SK-N-SH (cell line): ENCODE results near the gene KIF16B. TPM values are rescaled to one million over a fixed set of nuclear protein-coding genes. Genes with fewer than 3 reads are reported as not detected.

ENCODE experiments used
- CTCF ChIA-PET: fragments of 300-600, 350-600 bp; formaldehyde crosslinking; extraction: SDS; loops from one replicate; lab custom pipeline; 2021; lab: Yijun Ruan, JAX
- POLR2A ChIA-PET: fragments of 350-600 bp; sonication (Branson Sonifier 250); formaldehyde crosslinking; extraction: SDS; loops from one replicate; lab custom pipeline; 2020; ENCODE audit warnings: antibody characterized with exemption, inconsistent platforms; lab: Yijun Ruan, JAX
- DNase-seq: peaks from one replicate; pipeline ENCODE4 v3.0.0; 2012
- H2AFZ ChIP-seq: fragments of 200-600 bp; sonication (generic); 2 replicates; pipeline ENCODE4 v1.8.1; 2016; ENCODE audit warnings: antibody characterized with exemption, mild to moderate bottlenecking, low read depth
- H3F3A ChIP-seq: fragments of 200-600 bp; sonication (generic); replicated peaks from 2 replicates; pipeline ENCODE3; 2016; ENCODE audit warnings: antibody characterized with exemption, mild to moderate bottlenecking; ENCODE audit not compliant: insufficient read depth
- H3K27ac ChIP-seq, 2 experiments: fragments of 200-500 bp in 1 of 2; fragments of 200-600 bp in 1 of 2; sonication (Bioruptor generic) in 1 of 2; sonication (generic), shearing (Covaris generic) in 1 of 2; 2 replicates each; pipeline versions ENCODE4 v1.5.1 to v1.6.1; 2014 to 2016; ENCODE audit warnings: low read depth in 2 of 2, inconsistent platforms in 1 of 2, low read length in 1 of 2, mild to moderate bottlenecking in 1 of 2, mixed read lengths in 1 of 2
- H3K27me3 ChIP-seq: fragments of 200-600 bp; sonication (generic), shearing (Covaris generic); 2 replicates; pipeline ENCODE4 v1.6.1; 2016; ENCODE audit warnings: mixed run types; ENCODE audit not compliant: insufficient read depth
- H3K36me3 ChIP-seq, 2 experiments: fragments of 200-500 bp in 1 of 2; fragments of 200-600 bp in 1 of 2; sonication (Bioruptor generic) in 1 of 2; sonication (generic) in 1 of 2; replicated peaks in 1 of 2; 2 replicates each; pipeline versions ENCODE3 to v1.5.1; 2014 to 2016; ENCODE audit warnings: low read length in 1 of 2, mild to moderate bottlenecking in 1 of 2; ENCODE audit not compliant: insufficient read depth in 2 of 2, control insufficient read depth in 1 of 2
- H3K4me1 ChIP-seq, 2 experiments: fragments of 200-500 bp in 1 of 2; fragments of 200-600 bp in 1 of 2; sonication (Bioruptor generic) in 1 of 2; sonication (generic), shearing (Covaris generic) in 1 of 2; 2 replicates each; pipeline versions ENCODE4 v1.5.1 to v1.6.1; 2014 to 2016; ENCODE audit warnings: low read depth in 1 of 2, low read length in 1 of 2, mixed run types in 1 of 2; ENCODE audit not compliant: insufficient read depth in 2 of 2, control insufficient read depth in 1 of 2
- H3K4me2 ChIP-seq: fragments of 200-600 bp; sonication (generic), shearing (Covaris generic); 2 replicates; pipeline ENCODE4 v1.6.1; 2017; ENCODE audit warnings: mixed run types
- H3K4me3 ChIP-seq, 2 experiments: fragments of 200-500 bp in 1 of 2; fragments of 200-600 bp in 1 of 2; sonication (Bioruptor generic) in 1 of 2; sonication (generic), shearing (Covaris generic) in 1 of 2; 2 replicates each; pipeline versions ENCODE4 v1.5.1 to v1.8.1; 2014 to 2016; ENCODE audit warnings: low read depth in 2 of 2, inconsistent platforms in 1 of 2, low read length in 1 of 2, mild to moderate bottlenecking in 1 of 2, mixed read lengths in 1 of 2, moderate library complexity in 1 of 2
- H3K79me2 ChIP-seq: fragments of 200-600 bp; sonication (generic); 2 replicates; pipeline ENCODE4 v1.8.1; 2017; ENCODE audit warnings: mild to moderate bottlenecking; ENCODE audit not compliant: insufficient read depth
- H3K9ac ChIP-seq: fragments of 200-600 bp; sonication (generic); 2 replicates; pipeline ENCODE4 v1.6.1; 2017; ENCODE audit warnings: mixed run types
- H3K9me2 ChIP-seq: fragments of 200-600 bp; sonication (generic); 2 replicates; pipeline ENCODE4 v1.6.1; 2017; ENCODE audit warnings: mixed run types
- H3K9me3 ChIP-seq: fragments of 200-600 bp; sonication (generic); 2 replicates; pipeline ENCODE4 v1.6.1; 2017; ENCODE audit warnings: mixed run types, mild to moderate bottlenecking, moderate library complexity
- H4K20me1 ChIP-seq: fragments of 200-600 bp; sonication (generic); 2 replicates; pipeline ENCODE4 v1.6.1; 2017; ENCODE audit warnings: mild to moderate bottlenecking, mixed run types; ENCODE audit not compliant: insufficient read depth
- CHD2 ChIP-seq: fragments of 150-350 bp; IDR thresholded peaks from 2 replicates; pipeline ENCODE4 v1.6.1; 2018; ENCODE audit warnings: low read length; ENCODE audit not compliant: partially characterized antibody
- EP300 ChIP-seq, 2 experiments: IDR thresholded peaks; 2 replicates each; pipeline versions ENCODE4 v1.4.0 to v1.6.1; 2012; ENCODE audit warnings: borderline replicate concordance in 1 of 2, low read depth in 1 of 2, low read length in 1 of 2
- FOSL2 ChIP-seq: IDR thresholded peaks from 2 replicates; pipeline ENCODE4 v1.4.0; 2012; ENCODE audit warnings: low read depth, mild to moderate bottlenecking, moderate library complexity, borderline replicate concordance
- FOXJ3 ChIP-seq: sonication (generic); formaldehyde crosslinking; IDR thresholded peaks from 2 replicates; pipeline ENCODE4 v1.5.1; 2020; ENCODE audit warnings: mild to moderate bottlenecking, missing genetic modification reagents
- FOXM1 ChIP-seq: IDR thresholded peaks from 2 replicates; pipeline ENCODE4 v1.4.0; 2012; ENCODE audit warnings: low read depth, mild to moderate bottlenecking
- GABPA ChIP-seq: IDR thresholded peaks from 2 replicates; pipeline ENCODE4 v1.4.0; 2012; ENCODE audit warnings: low read depth, mild to moderate bottlenecking
- GATA2 ChIP-seq: sonication (generic); formaldehyde crosslinking; IDR thresholded peaks from 2 replicates; pipeline ENCODE4 v1.5.0; 2020; ENCODE audit warnings: mild to moderate bottlenecking, missing genetic modification reagents
- JUND ChIP-seq: IDR thresholded peaks from 2 replicates; pipeline ENCODE4 v1.4.0; 2012
- MAX ChIP-seq: IDR thresholded peaks from 2 replicates; pipeline ENCODE4 v1.4.0; 2012; ENCODE audit warnings: low read depth
- MEF2A ChIP-seq: IDR thresholded peaks from 2 replicates; pipeline ENCODE4 v1.4.0; 2012; ENCODE audit warnings: low read depth, borderline replicate concordance
- MXI1 ChIP-seq: IDR thresholded peaks from 2 replicates; pipeline ENCODE4 v1.6.1; 2012; ENCODE audit warnings: mild to moderate bottlenecking, low read depth, low read length, improper control_type of control experiment
- NFIC ChIP-seq: IDR thresholded peaks from 2 replicates; pipeline ENCODE4 v1.4.0; 2012; ENCODE audit warnings: borderline replicate concordance
- NRF1 ChIP-seq: IDR thresholded peaks from 2 replicates; pipeline ENCODE4 v1.6.1; 2012; ENCODE audit warnings: low read depth, mild to moderate bottlenecking, low read length
- PBX3 ChIP-seq: IDR thresholded peaks from 2 replicates; pipeline ENCODE4; 2012
- RCOR1 ChIP-seq: fragments of 150-350 bp; IDR thresholded peaks from 2 replicates; pipeline ENCODE4 v1.6.1; 2017; ENCODE audit warnings: antibody characterized with exemption, low read length
- RFX5 ChIP-seq: IDR thresholded peaks from 2 replicates; pipeline ENCODE4 v1.6.1; 2012; ENCODE audit warnings: mild to moderate bottlenecking, improper control_type of control experiment, low read length
- SIN3A ChIP-seq: IDR thresholded peaks from 2 replicates; pipeline ENCODE4 v1.6.1; 2012; ENCODE audit warnings: low read depth, mild to moderate bottlenecking, low read length, moderate library complexity, borderline replicate concordance
- TAF1 ChIP-seq: IDR thresholded peaks from 2 replicates; pipeline ENCODE4 v1.6.1; 2012; ENCODE audit warnings: low read depth, mild to moderate bottlenecking, low read length, moderate library complexity, borderline replicate concordance
- USF1 ChIP-seq: IDR thresholded peaks from 2 replicates; pipeline ENCODE4 v1.4.0; 2012; ENCODE audit warnings: low read depth, borderline replicate concordance
- USF2 ChIP-seq: fragments of 150-350 bp; IDR thresholded peaks from 2 replicates; pipeline ENCODE4 v1.6.1; 2017; ENCODE audit warnings: antibody characterized with exemption, low read length, low read depth, borderline replicate concordance
- WGBS: methylation state at CpG from one replicate; pipeline ENCODE4 v1.1.6; 2017; ENCODE audit warnings: low lambda C conversion rate; 5-methylcytosine and 5-hydroxymethylcytosine counted together
- polyA plus RNA-seq, 3 experiments: library from polyadenylated mRNA; depleted of rRNA; stranded (reverse); fragments of >200 nt; gene quantifications; 2 replicates each; pipeline ENCODE4 v1.2.3, GENCODE V29; 2012

KIF16B gene
- polyA plus RNA-seq, 1 of the 3 experiments (the other 2 are of a cell fraction) = 3.3 TPM

GRCh38 chr20:16287776-16288175 is 285.5 kb downstream of the KIF16B start (continued):
- TF ChIP-seq USF2 = no peak
- no peak for TF ChIP-seq NFIC
- no peak for TF ChIP-seq RCOR1

- 58% methylated on average over 4 of the region's 4 CpGs for WGBS
- CTCF ChIA-PET = interaction anchor here (1.2 kb wide), 1 partner anchor 10 kb away, joined by 3 read pairs; no protein-coding TSS in a partner anchor
Observed at GRCh38 chr20:16286601-16287000, 286.6 kb downstream of the KIF16B start.

GRCh38 chr20:16284385-16285100 is 288.7 kb downstream of the KIF16B start:
- no peak overlapping the region for H2AFZ ChIP-seq
- no peaks in the 10 kb centered on the region for H3K9me3 ChIP-seq
- no peak overlapping the region for H3K4me3 ChIP-seq
- CTCF ChIA-PET = no interaction called here
- H3K27me3 ChIP-seq = no peaks in the 10 kb centered on the region
- H3K9me2 ChIP-seq = no peaks in the 10 kb centered on the region
- H3K79me2 ChIP-seq = no peaks in the 10 kb centered on the region
- H3K27ac ChIP-seq = no peak overlapping the region
- H3K4me1 ChIP-seq = peaks cover 0 to 2% of the 10 kb centered on the region in 2 experiments; a peak in 1 of 4 replicates
- H3K9ac ChIP-seq = no peak overlapping the region
- WGBS = 88% methylated on average over 15 of the region's 15 CpGs
- no peak overlapping the region for H3K4me2 ChIP-seq
- no peaks in the 10 kb centered on the region for H3K36me3 ChIP-seq
- H3F3A ChIP-seq = no peaks in the 10 kb centered on the region
- POLR2A ChIA-PET = no interaction called here
- no peak for DNase-seq
- no peaks in the 10 kb centered on the region for H4K20me1 ChIP-seq
- TF ChIP-seq JUND (no peak), GABPA (no peak), NFIC (no peak), GATA2 (no peak), SIN3A (no peak), PBX3 (no peak), FOXJ3 (CRISPR knock-in tag) (no peak), FOXM1 (no peak), RFX5 (no peak), USF2 (no peak), RCOR1 (no peak), MEF2A (no peak), CHD2 (no peak), NRF1 (no peak)

More at GRCh38 chr20:16286601-16287000, 286.6 kb downstream of the KIF16B start:
- Histone ChIP-seq H4K20me1 (no peaks in the 10 kb centered on the region), H3F3A (no peaks in the 10 kb centered on the region), H3K36me3 (no peaks in the 10 kb centered on the region), H3K9me2 (no peaks in the 10 kb centered on the region), H3K9me3 (no peaks in the 10 kb centered on the region), H3K4me2 (no peak overlapping the region), H3K27me3 (no peaks in the 10 kb centered on the region), H3K79me2 (no peaks in the 10 kb centered on the region), H3K4me1 (no peaks in the 10 kb centered on the region; a peak in 1 of 4 replicates), H3K9ac (no peak overlapping the region), H3K27ac (no peak overlapping the region), H3K4me3 (no peak overlapping the region), H2AFZ (no peak overlapping the region)
- no peak for TF ChIP-seq EP300 (IDR thresholded peaks at IDR 0.05; ENCODE audit: borderline replicate concordance in 1 of 2, low read depth in 1 of 2, low read length in 1 of 2)
- no peak for TF ChIP-seq MXI1
- TF ChIP-seq FOXJ3 (CRISPR knock-in tag) = no peak
- no peak for TF ChIP-seq FOSL2
- no peak for TF ChIP-seq NRF1
- no peak for TF ChIP-seq TAF1
- no peak for TF ChIP-seq USF1
- TF ChIP-seq MAX = no peak
- TF ChIP-seq GABPA = no peak
- no peak for DNase-seq
- POLR2A ChIA-PET = no interaction called here
